Stimulated activated naive B cell treated with anti-CD40 and anti-IgM and Interleukin-4, amounts not matched to agents 10 μg/mL and 1 μg/mL and 100 μg/mL, for 72 hours (primary cell): Measurements from ENCODE around the gene MLYCD.
"Not testable (repeated sequence)": the region's sequence is repeated elsewhere in the genome, so short reads cannot be mapped to it uniquely, and the experiment has no call there.

ENCODE experiments used
- ATAC-seq, 2 donors: fragments of 150-1000 bp; cut with Tn5 transposase; replicated peaks; 2 replicates each; pipeline ENCODE4 v1.10.0; 2021; ENCODE audit warnings: moderate library complexity in 1 of 2
- DNase-seq: peaks from one replicate; pipeline ENCODE4 v3.0.0; 2021
- H3K27ac Mint-ChIP-seq: one replicate; pipeline ENCODE4 v1.8.0; 2022; ENCODE audit warnings: mild to moderate bottlenecking, mixed read lengths
- H3K27me3 Mint-ChIP-seq, 2 donors: one replicate each; pipeline ENCODE4 v1.8.0; 2022; ENCODE audit warnings: mixed read lengths in 2 of 2
- H3K36me3 Mint-ChIP-seq, 2 donors: one replicate each; pipeline ENCODE4 v1.8.0; 2022; ENCODE audit warnings: mixed read lengths in 2 of 2, mild to moderate bottlenecking in 1 of 2
- H3K4me1 Mint-ChIP-seq, 2 donors: one replicate each; pipeline ENCODE4 v1.8.0; 2022; ENCODE audit warnings: mixed read lengths in 2 of 2, mild to moderate bottlenecking in 1 of 2
- H3K4me3 Mint-ChIP-seq, 2 donors: one replicate each; pipeline ENCODE4 v1.8.0; 2022; ENCODE audit warnings: mild to moderate bottlenecking in 2 of 2, mixed read lengths in 2 of 2, moderate library complexity in 1 of 2
- H3K9me3 Mint-ChIP-seq, 2 donors: one replicate each; pipeline ENCODE4 v1.8.0; 2022; ENCODE audit warnings: mixed read lengths in 2 of 2, mild to moderate bottlenecking in 1 of 2

Gene MLYCD

GRCh38 chr16:83945587-83945986, 46.7 kb downstream of the MLYCD start:
- H3K27me3 Mint-ChIP-seq, result peaks cover 0 to 5% of the 10 kb centered on the region in 2 donors
- no peak for DNase-seq
- no peak overlapping the region for H3K27ac Mint-ChIP-seq
- no peaks in the 10 kb centered on the region for H3K4me1 Mint-ChIP-seq
- no peaks in the 10 kb centered on the region for H3K9me3 Mint-ChIP-seq
- no peak for ATAC-seq
- H3K36me3 Mint-ChIP-seq, result no peaks in the 10 kb centered on the region
- H3K4me3 Mint-ChIP-seq, result no peak overlapping the region

- no peaks in the 10 kb centered on the region for H3K4me1 Mint-ChIP-seq
- H3K9me3 Mint-ChIP-seq, result no peaks in the 10 kb centered on the region
- ATAC-seq, result no peak
- H3K27ac Mint-ChIP-seq, result no peak overlapping the region
- no peak overlapping the region for H3K4me3 Mint-ChIP-seq
- no peak for DNase-seq
- no peaks in the 10 kb centered on the region for H3K36me3 Mint-ChIP-seq
- H3K27me3 Mint-ChIP-seq, result no peaks in the 10 kb centered on the region
Measured at GRCh38 chr16:83946154-83946780, 47.4 kb downstream of the MLYCD start.

GRCh38 chr16:83946781-83947566, 48.1 kb downstream of the MLYCD start:
- no peak for ATAC-seq
- Mint-ChIP-seq H3K9me3 (no peaks in the 10 kb centered on the region), H3K36me3 (no peaks in the 10 kb centered on the region), H3K27ac (no peak overlapping the region), H3K4me3 (no peak overlapping the region), H3K27me3 (no peaks in the 10 kb centered on the region), H3K4me1 (no peaks in the 10 kb centered on the region)
- no peak for DNase-seq

- DNase-seq, result no peak
- ATAC-seq, result no peak
- no peaks in the 10 kb centered on the region for H3K27me3 Mint-ChIP-seq
- no peaks in the 10 kb centered on the region for H3K36me3 Mint-ChIP-seq
- H3K4me3 Mint-ChIP-seq, result no peak overlapping the region
- H3K4me1 Mint-ChIP-seq, result peaks cover 0 to 7% of the 10 kb centered on the region in 2 donors
- no peaks in the 10 kb centered on the region for H3K9me3 Mint-ChIP-seq
- no peak overlapping the region for H3K27ac Mint-ChIP-seq
Measured at GRCh38 chr16:83947642-83948234, 48.8 kb downstream of the MLYCD start.

GRCh38 chr16:83948914-83949723, 50.2 kb downstream of the MLYCD start:
- peaks cover 4 to 5% of the 10 kb centered on the region in 2 donors for H3K27me3 Mint-ChIP-seq
- no peak overlapping the region for H3K27ac Mint-ChIP-seq
- H3K4me3 Mint-ChIP-seq, result no peak overlapping the region
- H3K4me1 Mint-ChIP-seq, result peaks cover 3 to 19% of the 10 kb centered on the region in 2 donors
- no peak for ATAC-seq
- H3K36me3 Mint-ChIP-seq, result no peaks in the 10 kb centered on the region
- no peak for DNase-seq
- H3K9me3 Mint-ChIP-seq, result no peaks in the 10 kb centered on the region

GRCh38 chr16:83949724-83950001, 50.7 kb downstream of the MLYCD start:
- ATAC-seq, result no peak
- DNase-seq, result no peak
- peaks cover 0 to 2% of the 10 kb centered on the region in 2 donors for H3K36me3 Mint-ChIP-seq
- no peak overlapping the region for H3K4me3 Mint-ChIP-seq
- H3K4me1 Mint-ChIP-seq, result peaks cover 6 to 24% of the 10 kb centered on the region in 2 donors
- no peaks in the 10 kb centered on the region for H3K9me3 Mint-ChIP-seq
- peaks cover 9 to 10% of the 10 kb centered on the region in 2 donors for H3K27me3 Mint-ChIP-seq
- H3K27ac Mint-ChIP-seq, result no peak overlapping the region

DNA sequence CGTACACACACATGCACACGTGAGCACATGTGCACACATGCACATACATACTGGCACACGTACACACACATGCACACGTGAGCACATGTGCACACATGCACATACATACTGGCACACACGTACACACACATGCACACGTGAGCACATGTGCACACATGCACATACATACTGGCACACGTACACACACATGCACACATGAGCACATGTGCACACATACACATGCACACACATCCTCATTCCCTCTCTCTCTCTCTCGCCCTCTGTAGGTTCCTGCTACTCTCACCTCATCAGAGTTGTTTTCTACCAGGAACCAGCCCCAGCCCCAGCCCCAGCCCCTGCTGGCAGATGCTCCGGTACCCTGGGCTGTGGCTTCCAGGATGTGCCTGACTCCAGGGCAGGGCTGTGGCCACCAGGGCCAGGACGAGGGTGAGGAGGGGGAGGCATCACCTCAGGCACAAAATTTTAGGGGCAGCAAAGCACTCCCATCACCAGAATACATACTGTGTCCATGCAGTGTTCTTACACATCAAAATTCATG, 52.0 kb downstream of the MLYCD start:
- not testable (repeated sequence) for H3K27ac Mint-ChIP-seq

DNA sequence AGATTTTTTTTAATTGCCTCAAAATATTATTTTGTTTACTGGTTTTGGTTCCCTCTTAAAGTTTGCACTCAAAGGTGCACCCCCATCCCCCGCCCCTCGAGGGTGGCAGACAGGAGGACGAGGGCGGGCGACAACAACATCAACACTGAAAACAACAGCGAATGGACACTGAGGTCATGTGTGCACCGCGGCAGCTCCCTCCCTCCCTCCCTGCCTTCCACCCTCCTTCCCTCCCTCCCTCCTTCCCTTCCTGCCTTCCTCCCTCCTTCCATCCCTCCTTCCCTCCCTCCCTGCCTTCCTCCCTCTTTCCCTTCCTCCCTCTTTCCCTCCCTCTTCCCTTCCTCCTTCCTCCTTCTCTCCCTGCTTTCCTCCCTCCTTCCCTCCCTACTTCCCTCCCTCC, 52.6 kb downstream of the MLYCD start:
- no peak overlapping the region for H3K27ac Mint-ChIP-seq
- H3K36me3 Mint-ChIP-seq, result peaks cover 0 to 2% of the 10 kb centered on the region in 2 donors
- H3K4me1 Mint-ChIP-seq, result peaks cover 6 to 30% of the 10 kb centered on the region in 2 donors
- H3K27me3 Mint-ChIP-seq, result peaks cover 21 to 23% of the 10 kb centered on the region in 2 donors
- H3K9me3 Mint-ChIP-seq, result no peaks in the 10 kb centered on the region
- ATAC-seq (no peak), DNase-seq (no peak)
- H3K4me3 Mint-ChIP-seq, result no peak overlapping the region

More for the DNA sequence above, 52.0 kb downstream of the MLYCD start:
- not testable (repeated sequence) for DNase-seq, H3K36me3 Mint-ChIP-seq, H3K9me3 Mint-ChIP-seq, H3K4me3 Mint-ChIP-seq, ATAC-seq
- H3K4me1 Mint-ChIP-seq, result peaks cover 6 to 28% of the 10 kb centered on the region in 2 donors
- H3K27me3 Mint-ChIP-seq, result peaks cover 20 to 23% of the 10 kb centered on the region in 2 donors

DNA sequence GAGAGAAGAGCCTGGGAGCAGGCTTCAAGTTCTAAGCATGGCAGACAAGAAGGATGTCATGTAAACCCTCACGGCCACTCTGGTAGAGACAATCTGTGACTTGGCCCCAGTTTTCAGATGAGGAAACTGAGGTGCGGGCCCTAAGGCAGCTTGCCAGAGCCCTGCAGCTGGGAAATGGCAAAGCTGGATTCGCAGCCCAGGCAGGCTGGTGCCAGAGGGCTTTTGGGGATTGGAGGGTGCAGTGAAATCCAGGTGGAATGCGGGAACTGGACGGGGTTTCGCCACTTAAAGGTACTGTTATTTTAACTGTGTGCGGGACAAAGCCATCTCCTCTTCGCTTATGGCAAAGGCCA, 53.6 kb downstream of the MLYCD start:
- ATAC-seq (no peak), DNase-seq (no peak)
- peaks cover 0 to 5% of the 10 kb centered on the region in 2 donors for H3K36me3 Mint-ChIP-seq
- H3K9me3 Mint-ChIP-seq, result no peaks in the 10 kb centered on the region
- H3K27ac Mint-ChIP-seq, result peak overlapping the region; percentile 86
- H3K4me3 Mint-ChIP-seq, result peak overlapping the region; percentile 85 to 88
- H3K27me3 Mint-ChIP-seq, result peaks cover 21 to 23% of the 10 kb centered on the region in 2 donors
- H3K4me1 Mint-ChIP-seq, result peaks cover 6 to 36% of the 10 kb centered on the region in 2 donors

- Mint-ChIP-seq H3K27ac (peak within 1 kb of the TSS; percentile 86), H3K36me3 (peaks cover 0 to 5% of the 10 kb centered on the region in 2 donors), H3K9me3 (no peaks in the 10 kb centered on the region), H3K4me3 (peak within 1 kb of the TSS; percentile 85 to 88), H3K4me1 (peaks cover 6 to 36% of the 10 kb centered on the region in 2 donors), H3K27me3 (peaks cover 21 to 23% of the 10 kb centered on the region in 2 donors)
- ATAC-seq (peak; percentile 88 to 91), DNase-seq (peak; percentile 76)
Measured at GRCh38 chr16:83952940-83953795, 54.3 kb downstream of the MLYCD start, which contains the start of gene OSGIN1. TSS of gene OSGIN1 (plus strand) at chr16:83953240. CDS start at chr16:83957672, 4,432 bp downstream.

GRCh38 chr16:83953796-83954576, 55.1 kb downstream of the MLYCD start:
- Mint-ChIP-seq H3K36me3 (peaks cover 0 to 11% of the 10 kb centered on the region in 2 donors), H3K4me1 (peaks cover 6 to 36% of the 10 kb centered on the region in 2 donors), H3K4me3 (peak overlapping the region; percentile 85 to 88), H3K27ac (no peak overlapping the region), H3K9me3 (no peaks in the 10 kb centered on the region), H3K27me3 (peaks cover 21 to 23% of the 10 kb centered on the region in 2 donors)
- ATAC-seq, result peak; percentile 58 to 64
- DNase-seq, result no peak

GRCh38 chr16:83954577-83955016, 55.7 kb downstream of the MLYCD start:
- peaks cover 5 to 15% of the 10 kb centered on the region in 2 donors for H3K36me3 Mint-ChIP-seq
- DNase-seq (no peak), ATAC-seq (no peak)
- H3K27ac Mint-ChIP-seq, result no peak overlapping the region
- peaks cover 21 to 23% of the 10 kb centered on the region in 2 donors for H3K27me3 Mint-ChIP-seq
- peak overlapping the region; percentile 17 to 88 for H3K4me3 Mint-ChIP-seq
- no peaks in the 10 kb centered on the region for H3K9me3 Mint-ChIP-seq
- peaks cover 8 to 36% of the 10 kb centered on the region in 2 donors for H3K4me1 Mint-ChIP-seq
